Right lobe of liver (tissue), 6 donors: ENCODE data around the gene RBM10. TPM values are rescaled to one million over a fixed set of nuclear protein-coding genes. Genes with fewer than 3 reads are reported as not detected.
A peak's percentile ranks its signal among the peaks of the same experiment; 100 is the strongest.

Experiments
- ATAC-seq, 4 donors: fragments of 200-7000 bp; cut with Tn5 transposase; one replicate each; pipeline ENCODE4 v1.9.1; 2020; ENCODE audit warnings: mild to moderate bottlenecking in 4 of 4, moderate library complexity in 4 of 4
- DNase-seq, 3 donors: peaks; one replicate each; pipeline ENCODE4 v3.0.0-alpha.2; 2020
- H3K27ac ChIP-seq, 3 donors: fragments of 200-600 bp; one replicate each; pipeline ENCODE4 v1.8.0; 2022
- H3K27me3 ChIP-seq, 2 donors: fragments of 200-600 bp; one replicate each; pipeline ENCODE4 v1.8.0; 2022
- H3K36me3 ChIP-seq, 4 donors: fragments of 200-600 bp; sonication (generic) in 1 of 4; one replicate each; pipeline versions ENCODE4 v1.5.1 to v1.8.0; 2017 to 2022; ENCODE audit warnings: control low read depth in 1 of 4
- H3K4me1 ChIP-seq, 4 donors: fragments of 200-600 bp; sonication (generic) in 1 of 4; one replicate each; pipeline versions ENCODE4 v1.5.1 to v1.8.0; 2017 to 2022; ENCODE audit warnings: control low read depth in 1 of 4
- H3K4me3 ChIP-seq, 3 donors: fragments of 200-600 bp; one replicate each; pipeline ENCODE4 v1.8.0; 2022
- H3K9me3 ChIP-seq, 4 donors: fragments of 200-600 bp; sonication (generic) in 1 of 4; one replicate each; pipeline versions ENCODE4 v1.5.1 to v1.8.0; 2017 to 2022; ENCODE audit warnings: control low read depth in 1 of 4
- CTCF ChIP-seq, 4 donors: fragments of 200-600 bp in 3 of 4; fragments of 450-650 bp in 1 of 4; IDR thresholded peaks; one replicate each; pipeline versions ENCODE4 v1.5.1 to v1.8.0; 2016 to 2022; ENCODE audit warnings: antibody characterized with exemption in 4 of 4, mild to moderate bottlenecking in 2 of 4
- POLR2A ChIP-seq: fragments of 450-650 bp; IDR thresholded peaks from one replicate; pipeline ENCODE4 v1.6.1; 2017; ENCODE audit warnings: antibody characterized with exemption, mild to moderate bottlenecking
- WGBS: methylation state at CpG from one replicate; pipeline ENCODE4 v1.1.6; 2018; ENCODE audit warnings: low coverage, low lambda C conversion rate; ENCODE audit not compliant: insufficient coverage; ENCODE audit errors: missing lambda C conversion rate; 5-methylcytosine and 5-hydroxymethylcytosine counted together
- intact Hi-C, 2 donors: fragments of 100-400 bp; cut with DNase I; formaldehyde crosslinking; loops; one replicate each; pipeline versions ENCODE4 v1.11.2 to v1.14.1; 2022
- total RNA-seq, 6 experiments: library from RNA; depleted of rRNA in 2 of 6; stranded (reverse); fragments of >200 nt in 2 of 6; fragmentation: NEBNext Ultra II Directional in 3 of 6; extraction: Animal tissue kit (Norgen Biotek cat#: 25700) in 3 of 6; gene quantifications; one replicate each; pipeline versions ENCODE4 v1.1.0 to v1.2.4, GENCODE V29; 2016 to 2023
- donor health status: DM: no; HTN: yes; CAD: no.
- donor health status: DM: no; HTN: no; CAD: no.
- donor health status: DM: no; HTN: no; CAD: no.
- donor health status: DM: no; HTN: yes; CAD: no.
- donor health status: DM: no; HTN: yes; CAD: no.

The RBM10 gene
- total RNA-seq, 6 experiments from 2014 or later = 12.5 to 20.8 (median 15.2) TPM

DNA sequence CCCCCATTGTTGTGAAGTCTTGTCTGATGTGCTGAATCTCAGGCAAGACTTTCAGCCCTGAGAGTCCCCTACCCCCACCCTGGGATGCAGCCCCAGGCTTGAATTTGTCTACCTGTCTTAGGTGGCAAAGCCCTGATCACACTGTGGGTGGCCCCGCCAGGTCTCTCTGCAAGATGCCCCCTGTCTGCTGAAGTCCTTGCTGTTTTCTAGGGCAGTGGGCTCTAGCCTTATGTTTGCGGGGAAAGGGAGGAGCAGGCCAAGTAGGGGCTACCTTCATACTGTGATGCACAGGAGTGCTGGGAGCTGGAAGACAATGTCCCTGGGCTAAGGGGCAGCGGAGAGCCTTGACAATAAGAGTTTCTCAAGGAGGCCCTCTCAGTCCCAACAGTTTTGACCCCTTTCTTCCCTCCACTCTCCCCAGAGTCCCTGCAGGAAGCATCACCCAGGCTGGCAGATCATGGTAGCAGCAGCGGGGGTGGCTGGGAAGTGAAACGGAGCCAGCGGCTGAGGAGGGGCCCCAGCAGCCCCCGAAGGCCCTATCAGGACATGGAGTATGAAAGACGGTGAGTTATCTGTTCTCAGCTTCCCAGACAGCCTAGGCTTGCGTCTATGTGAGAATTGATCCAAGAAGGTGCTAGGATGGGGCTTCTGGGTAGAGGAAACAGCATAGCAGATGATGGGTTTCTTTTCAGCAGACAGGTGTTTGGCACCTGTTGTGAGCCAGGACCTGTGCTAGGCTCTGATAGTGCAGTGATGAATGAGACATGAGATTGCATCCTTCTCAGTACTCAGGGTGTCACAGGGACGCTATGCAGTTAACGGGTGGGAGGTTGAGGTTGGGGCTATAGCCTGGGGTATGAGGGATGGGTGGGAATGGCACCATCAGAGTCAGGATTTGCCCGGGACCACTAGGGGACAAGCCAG is 2.2 kb downstream of the RBM10 start:
- H3K36me3 ChIP-seq = no peaks in the 10 kb centered on the region
- intact Hi-C loops = no loop called here
- no peaks in the 10 kb centered on the region for H3K27me3 ChIP-seq
- H3K9me3 ChIP-seq = no peaks in the 10 kb centered on the region
- 65% methylated on average over 5 of the region's 12 CpGs for WGBS
- no peak overlapping the region for H3K4me3 ChIP-seq
- DNase-seq (no peak), ATAC-seq (no peak)
- peaks cover 0 to 22% (median 0%) of the 10 kb centered on the region in 4 donors for H3K4me1 ChIP-seq
- TF ChIP-seq CTCF (IDR thresholded peaks at IDR 0.05) (no peak), POLR2A (no peak)
- H3K27ac ChIP-seq = no peak overlapping the region

DNA sequence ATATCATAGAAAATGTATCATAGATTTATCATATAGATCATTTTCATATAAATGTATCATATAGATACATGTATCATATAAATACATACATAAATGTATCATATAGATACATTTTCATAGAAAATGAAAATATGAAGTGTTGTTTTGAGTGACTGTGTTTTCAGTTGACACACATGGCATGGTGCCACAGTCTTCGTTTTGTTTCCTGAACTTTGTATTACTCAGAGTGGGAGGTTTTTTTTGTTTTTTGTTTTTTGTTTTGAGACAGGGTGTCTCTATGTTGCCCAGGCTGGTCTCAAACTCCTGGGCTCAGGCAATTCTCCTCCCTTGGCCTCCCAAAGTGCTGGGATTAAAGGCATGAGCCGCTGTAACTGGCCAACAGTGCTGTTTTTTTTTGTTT is 3.9 kb downstream of the RBM10 start:
- no peak overlapping the region for H3K4me3 ChIP-seq
- intact Hi-C loops = no loop called here
- H3K36me3 ChIP-seq = no peaks in the 10 kb centered on the region
- H3K4me1 ChIP-seq = peaks cover 0 to 16% (median 0%) of the 10 kb centered on the region in 4 donors
- H3K27me3 ChIP-seq = no peaks in the 10 kb centered on the region
- TF ChIP-seq POLR2A = no peak
- ATAC-seq (no peak), DNase-seq (no peak)
- H3K9me3 ChIP-seq = no peaks in the 10 kb centered on the region
- H3K27ac ChIP-seq = no peak overlapping the region
- 8% methylated on average over 2 of the region's 2 CpGs for WGBS

DNA sequence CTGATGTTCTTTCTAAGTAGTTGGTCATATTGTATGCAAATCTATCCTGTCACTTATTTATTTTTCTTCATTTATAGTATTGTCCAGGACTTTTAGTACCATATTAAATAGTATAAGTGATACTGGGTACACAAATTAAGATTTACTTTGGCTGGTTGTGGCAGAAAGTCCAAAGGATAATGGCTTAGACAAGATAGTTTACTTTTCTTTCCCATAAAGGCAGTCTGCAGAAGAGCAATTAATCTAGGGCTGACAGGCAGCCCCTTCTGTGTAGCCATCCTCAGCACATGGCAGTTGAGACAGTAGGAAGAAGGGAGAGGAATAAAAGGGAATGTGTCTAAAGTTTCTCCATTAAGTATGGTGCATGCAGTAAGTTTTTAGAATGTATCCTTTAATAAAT is 6.4 kb downstream of the RBM10 start:
- peak; percentile 51 to 71 (median 62) for ATAC-seq

DNA sequence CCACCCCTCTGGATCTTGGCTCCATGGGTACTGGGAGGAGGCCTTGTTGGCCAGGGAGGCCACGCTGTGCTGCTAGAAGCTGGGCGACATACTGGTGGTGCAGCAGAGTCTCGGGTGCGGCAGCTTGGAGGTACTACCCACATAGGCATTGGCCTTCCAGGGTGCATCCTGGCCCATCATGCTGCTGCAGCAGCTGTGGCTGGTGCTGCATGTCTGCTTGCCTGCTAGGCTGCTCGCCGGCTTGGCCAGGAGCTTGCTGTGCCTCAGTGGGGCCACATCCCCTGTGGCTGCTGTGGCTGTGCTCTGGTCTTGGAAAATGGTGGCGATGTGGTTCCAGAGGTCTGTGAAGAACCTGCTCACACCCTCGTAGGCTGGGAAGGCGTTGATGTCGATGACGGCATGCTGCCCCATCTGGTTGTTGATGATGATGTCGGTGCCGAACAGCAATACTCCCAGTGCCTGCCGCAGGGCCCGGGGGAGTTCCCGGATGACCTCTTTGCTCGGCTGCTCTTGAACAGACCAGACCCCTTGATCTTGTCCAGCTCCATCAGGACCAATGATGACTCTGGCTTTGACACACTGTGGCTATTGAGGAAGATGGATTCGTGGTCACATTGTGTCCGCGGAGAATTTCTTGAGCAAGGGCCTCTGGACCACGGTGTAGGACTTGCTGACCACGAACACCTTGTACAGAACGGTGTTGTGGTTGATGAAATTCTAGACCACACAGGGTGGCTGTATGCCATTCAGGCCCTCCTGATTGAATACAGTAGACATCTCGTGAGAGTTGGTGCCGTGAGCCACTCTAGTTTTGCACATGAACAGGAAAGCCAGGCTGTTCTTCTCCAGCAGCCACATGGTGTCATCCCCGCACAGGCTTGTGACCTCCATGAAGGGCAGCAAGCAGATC is 11.8 kb downstream of the RBM10 start:
- no peak overlapping the region for H3K4me3 ChIP-seq
- H3K9me3 ChIP-seq = no peaks in the 10 kb centered on the region
- DNase-seq (no peak), ATAC-seq (peak in 1 of 4 donors; percentile 20)
- intact Hi-C loops = no loop called here
- no peaks in the 10 kb centered on the region for H3K36me3 ChIP-seq
- no peak overlapping the region for H3K27ac ChIP-seq
- 100% methylated on average over 1 of the region's 26 CpGs for WGBS
- no peaks in the 10 kb centered on the region for H3K27me3 ChIP-seq
- no peak for TF ChIP-seq CTCF (IDR thresholded peaks at IDR 0.05)
- no peak for TF ChIP-seq POLR2A
- peaks cover 0 to 4% (median under 1%) of the 10 kb centered on the region in 4 donors for H3K4me1 ChIP-seq

More for the DNA sequence above, 6.4 kb downstream of the RBM10 start:
- Histone ChIP-seq H3K27me3 (no peaks in the 10 kb centered on the region), H3K36me3 (no peaks in the 10 kb centered on the region), H3K9me3 (no peaks in the 10 kb centered on the region), H3K4me1 (peaks cover 0 to 16% (median 0%) of the 10 kb centered on the region in 4 donors), H3K4me3 (no peak overlapping the region), H3K27ac (peak overlapping the region in 1 of 3 donors; percentile 67)
- TF ChIP-seq CTCF (IDR thresholded peaks at IDR 0.05) (no peak), POLR2A (no peak)
- intact Hi-C loops = no loop called here
- DNase-seq = no peak
